Measurements from ENCODE around the gene CFAP251. TPM values are rescaled to one million over a fixed set of nuclear protein-coding genes. Genes with fewer than 3 reads are reported as not detected.
"Not testable (repeated sequence)": the region's sequence is repeated elsewhere in the genome, so short reads cannot be mapped to it uniquely, and the experiment has no call there.

The CFAP251 gene
- total RNA-seq, 1 experiment from 2014 or later: 3.3 TPM

- in situ Hi-C loops (cut with HindIII; ENCODE audit: low pct_unique_long_range_greater_than_20kb, low sequenced_read_pairs): no loop called here
- DNase-seq (ENCODE audit: low read depth, low spot score): no peak
These were observed 68.3 kb downstream of the CFAP251 start for GRCh38 chr12:121986489-121987245.

DNA sequence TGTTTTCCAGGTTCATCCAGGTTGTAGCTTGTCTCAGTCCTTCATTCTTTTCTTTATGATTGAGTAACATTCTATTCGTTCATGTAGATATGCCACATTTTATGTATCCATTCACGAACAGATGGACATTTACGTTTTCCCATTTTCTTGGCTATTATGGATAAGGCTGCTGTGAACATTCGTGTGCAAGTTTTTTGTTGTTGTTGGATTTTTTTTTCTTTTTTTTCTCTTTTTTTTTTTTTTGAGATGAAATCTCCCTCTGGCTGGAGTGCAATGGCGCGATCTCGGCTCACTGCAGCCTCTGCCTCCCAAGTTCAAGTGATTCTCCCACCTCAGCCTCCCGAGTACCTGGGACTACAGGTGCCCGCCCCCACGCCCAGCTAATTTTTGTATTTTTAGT, 70.1 kb downstream of the CFAP251 start:
- DNase-seq (ENCODE audit: low read depth, low spot score): not testable (repeated sequence)

GRCh38 chr12:121989276-121990113, 71.1 kb downstream of the CFAP251 start:
- in situ Hi-C loops (cut with HindIII; ENCODE audit: low pct_unique_long_range_greater_than_20kb, low sequenced_read_pairs): no loop called here

More for the DNA sequence above, 70.1 kb downstream of the CFAP251 start:
- in situ Hi-C loops (cut with HindIII; ENCODE audit: low pct_unique_long_range_greater_than_20kb, low sequenced_read_pairs): not testable (repeated sequence)

GRCh38 chr12:121990114-121990647, 71.8 kb downstream of the CFAP251 start:
- DNase-seq (ENCODE audit: low read depth, low spot score): no peak
- in situ Hi-C loops (cut with HindIII; ENCODE audit: low pct_unique_long_range_greater_than_20kb, low sequenced_read_pairs): no loop called here

More at GRCh38 chr12:121989276-121990113, 71.1 kb downstream of the CFAP251 start:
- DNase-seq (ENCODE audit: low read depth, low spot score): no peak

DNA sequence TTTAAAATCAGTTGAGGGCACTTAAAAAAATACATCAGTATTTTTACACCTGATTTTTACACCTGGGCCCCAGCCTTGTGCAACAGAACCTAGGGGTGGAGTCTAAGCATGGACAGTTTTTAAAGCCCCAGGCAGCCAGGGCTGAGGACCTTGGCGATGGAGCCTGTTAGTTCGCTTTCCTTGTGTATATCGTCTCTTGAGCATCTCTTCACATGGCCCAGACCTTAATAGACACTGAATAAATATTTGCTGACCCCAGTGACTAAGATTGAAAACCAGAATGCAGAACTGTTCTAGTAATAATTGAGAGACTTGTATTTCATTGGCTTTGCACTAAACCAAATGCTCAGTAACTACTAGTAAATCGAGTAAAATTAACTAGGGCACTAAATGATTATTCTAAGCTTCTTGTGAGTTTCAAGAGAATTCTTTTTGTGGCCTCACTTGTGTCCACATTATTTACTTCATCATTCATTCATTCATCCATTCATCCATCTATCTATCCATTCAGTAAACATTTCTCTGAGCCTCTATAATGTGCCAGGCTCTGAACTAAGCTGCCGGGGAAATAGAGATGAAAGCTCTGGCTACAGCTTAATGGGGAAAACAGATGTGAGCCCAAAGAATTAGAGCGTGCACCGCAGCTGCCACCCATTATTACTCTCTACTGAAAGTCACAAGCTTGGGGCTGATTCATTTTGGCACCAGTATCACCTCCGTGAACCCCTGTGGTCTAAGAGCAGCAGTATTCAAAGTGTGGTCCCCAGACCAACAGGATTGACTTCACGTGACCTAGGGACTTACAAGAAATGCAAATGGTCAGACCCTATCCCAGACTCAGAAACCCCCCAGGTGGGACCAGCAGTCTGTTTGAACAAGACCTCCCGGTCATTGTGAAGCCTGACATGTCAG, 72.6 kb downstream of the CFAP251 start:
- no peak for DNase-seq (ENCODE audit: low read depth, low spot score)
- in situ Hi-C loops (cut with HindIII; ENCODE audit: low pct_unique_long_range_greater_than_20kb, low sequenced_read_pairs): no loop called here

- in situ Hi-C loops (cut with HindIII; ENCODE audit: low pct_unique_long_range_greater_than_20kb, low sequenced_read_pairs): no loop called here
- no peak for DNase-seq (ENCODE audit: low read depth, low spot score)
These were observed 73.9 kb downstream of the CFAP251 start for GRCh38 chr12:121992059-121992879.

GRCh38 chr12:121996050-121996944, 77.9 kb downstream of the CFAP251 start:
- in situ Hi-C loops (cut with HindIII; ENCODE audit: low pct_unique_long_range_greater_than_20kb, low sequenced_read_pairs): no loop called here
- no peak for DNase-seq (ENCODE audit: low read depth, low spot score)

GRCh38 chr12:121996945-121997612, 78.7 kb downstream of the CFAP251 start:
- DNase-seq (ENCODE audit: low read depth, low spot score): no peak
- in situ Hi-C loops (cut with HindIII; ENCODE audit: low pct_unique_long_range_greater_than_20kb, low sequenced_read_pairs): no loop called here

GRCh38 chr12:122001466-122002209, 83.2 kb downstream of the CFAP251 start:
- in situ Hi-C loops (cut with HindIII; ENCODE audit: low pct_unique_long_range_greater_than_20kb, low sequenced_read_pairs): no loop called here
- DNase-seq (ENCODE audit: low read depth, low spot score): no peak

DNA sequence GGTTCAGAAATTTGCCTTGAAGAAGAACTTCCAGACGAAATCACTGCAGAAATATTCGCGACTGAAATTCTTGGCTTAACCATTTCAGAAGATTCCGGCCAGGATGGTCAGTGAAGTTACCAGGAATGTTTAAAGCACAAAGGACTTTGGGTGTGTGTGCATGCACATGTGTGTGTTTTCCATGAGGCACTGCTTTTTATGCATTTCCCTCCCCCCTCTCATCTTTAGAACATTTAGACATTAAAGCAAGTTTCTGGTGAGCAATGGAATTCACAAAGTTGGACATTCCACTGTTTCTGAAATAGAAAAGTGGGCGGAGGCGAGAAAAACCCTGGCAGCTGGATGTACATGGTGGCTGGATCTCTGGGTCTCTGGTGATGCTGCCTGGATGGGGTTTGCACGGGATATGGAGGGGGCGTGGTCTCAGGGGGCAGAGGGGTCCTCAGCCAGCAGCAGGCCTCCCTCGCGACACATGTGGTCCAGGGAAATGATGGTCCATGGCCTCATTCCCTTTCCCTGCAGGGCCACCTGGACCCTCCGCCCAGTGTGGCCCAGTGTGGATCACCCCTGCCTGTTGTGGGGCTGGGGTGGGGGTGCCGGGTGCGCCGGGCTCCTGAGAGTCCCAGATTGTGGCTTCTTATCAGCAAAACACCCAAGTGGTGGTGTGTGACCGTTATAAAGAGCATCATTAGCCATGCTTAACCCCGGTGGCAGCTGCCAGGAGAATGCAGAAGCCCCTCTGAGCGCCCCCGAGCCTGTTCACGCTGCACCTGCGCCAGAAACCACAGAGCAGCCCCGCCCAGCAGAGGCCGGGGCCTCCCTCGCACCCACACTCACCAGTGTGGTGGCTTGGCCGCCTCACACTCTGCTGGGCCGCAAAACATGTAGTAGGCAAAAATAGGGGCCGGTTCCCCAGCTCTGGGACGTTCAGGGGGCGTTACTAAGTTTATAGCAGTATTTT, 85.5 kb downstream of the CFAP251 start:
- in situ Hi-C loops (cut with HindIII; ENCODE audit: low pct_unique_long_range_greater_than_20kb, low sequenced_read_pairs): no loop called here
- DNase-seq (ENCODE audit: low read depth, low spot score): no peak

GRCh38 chr12:122004633-122005071, 86.3 kb downstream of the CFAP251 start:
- in situ Hi-C loops (cut with HindIII; ENCODE audit: low pct_unique_long_range_greater_than_20kb, low sequenced_read_pairs): no loop called here
- DNase-seq (ENCODE audit: low read depth, low spot score): no peak

DNA sequence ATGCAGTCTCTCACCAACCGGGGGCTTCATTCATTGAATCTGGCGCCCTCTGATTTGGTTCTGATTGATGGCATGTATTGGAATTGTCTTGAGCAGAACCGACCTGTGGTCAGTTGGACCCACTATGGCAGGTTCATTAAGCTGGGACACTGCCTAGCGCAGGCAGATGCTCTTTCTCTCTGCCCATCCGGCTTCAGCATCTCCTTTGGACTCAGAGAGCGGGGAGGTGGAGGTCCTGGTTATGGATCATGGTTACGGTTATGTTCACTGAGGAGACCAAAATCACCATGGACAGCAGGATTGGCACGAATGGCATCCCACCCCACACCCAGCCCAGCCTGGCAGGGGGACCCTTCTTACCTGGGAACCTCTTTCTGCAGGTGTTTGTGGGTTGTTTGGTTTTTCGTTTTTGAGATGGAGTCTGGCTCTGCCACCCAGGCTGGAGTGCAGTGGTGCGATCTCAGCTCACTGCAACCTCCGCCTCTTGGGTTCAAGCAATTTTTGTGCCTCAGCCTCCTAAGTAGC, 86.9 kb downstream of the CFAP251 start:
- in situ Hi-C loops (cut with HindIII; ENCODE audit: low pct_unique_long_range_greater_than_20kb, low sequenced_read_pairs): no loop called here
- no peak for DNase-seq (ENCODE audit: low read depth, low spot score)

DNA sequence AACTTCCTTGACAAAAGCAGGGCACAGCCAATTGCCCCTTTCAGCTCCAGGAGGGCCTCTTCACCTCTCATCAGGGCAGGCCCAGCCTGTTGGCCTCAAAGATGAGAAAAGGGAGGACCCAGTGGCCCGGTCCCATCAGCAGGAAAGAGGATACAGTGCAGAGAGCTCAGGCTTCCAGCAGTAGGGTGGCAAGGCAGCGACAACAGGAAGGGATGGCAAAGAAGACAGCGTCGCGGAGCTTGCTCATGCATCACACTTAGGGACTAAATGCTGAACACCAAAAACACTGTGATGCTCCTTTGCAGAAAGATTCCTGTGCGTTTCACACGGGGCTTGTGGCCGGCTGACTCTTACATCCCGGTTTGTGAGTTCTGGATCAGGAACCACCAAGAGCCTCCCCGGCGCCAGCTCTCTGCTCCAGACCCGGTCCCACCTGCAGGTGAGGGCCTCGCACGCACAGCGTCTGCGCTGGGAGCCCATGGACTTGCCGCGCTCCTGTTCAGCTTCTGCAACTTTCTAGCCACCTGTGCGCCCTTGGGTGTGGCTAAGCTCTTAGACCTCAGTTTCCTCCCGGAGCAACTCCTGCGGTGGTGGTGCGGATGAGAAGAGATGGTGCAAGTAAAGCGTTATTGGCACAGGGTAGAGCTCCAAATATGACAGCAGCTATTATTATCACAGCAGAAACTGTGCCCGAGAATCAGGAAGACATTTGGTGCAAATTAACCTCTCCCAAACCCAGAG, 88.0 kb downstream of the CFAP251 start:
- no peak for DNase-seq (ENCODE audit: low read depth, low spot score)
- in situ Hi-C loops (cut with HindIII; ENCODE audit: low pct_unique_long_range_greater_than_20kb, low sequenced_read_pairs): no loop called here

All from SK-MEL-5 (cell line).